ENCODE data around the gene SUGP1. TPM values are rescaled to one million over a fixed set of nuclear protein-coding genes. Genes with fewer than 3 reads are reported as not detected.

The SUGP1 gene
- total RNA-seq, 1 donor from 2014 or later, result 73.2 TPM

GRCh38 chr19:19234220-19234816, 86.0 kb downstream of the SUGP1 start:
- no peak overlapping the region for H3K4me3 Mint-ChIP-seq (ENCODE audit: unreplicated experiment)
- H3K27me3 Mint-ChIP-seq (ENCODE audit: unreplicated experiment), result peaks cover 10% of the 10 kb centered on the region
- H3K36me3 Mint-ChIP-seq (ENCODE audit: low read depth, unreplicated experiment), result peaks cover 3% of the 10 kb centered on the region
- no peak for DNase-seq (ENCODE audit: low spot score)
- H3K9me3 Mint-ChIP-seq (ENCODE audit: unreplicated experiment), result peaks cover 6% of the 10 kb centered on the region
- no peaks in the 10 kb centered on the region for H3K4me1 Mint-ChIP-seq (ENCODE audit: unreplicated experiment)
- TF ChIP-seq CTCF (IDR thresholded peaks at IDR 0.05; ENCODE audit: unreplicated experiment), result no peak
- H3K27ac Mint-ChIP-seq (ENCODE audit: unreplicated experiment), result no peak overlapping the region

- Mint-ChIP-seq H3K4me3 (ENCODE audit: unreplicated experiment) (no peak overlapping the region), H3K9me3 (ENCODE audit: unreplicated experiment) (peaks cover 6% of the 10 kb centered on the region), H3K4me1 (ENCODE audit: unreplicated experiment) (no peaks in the 10 kb centered on the region), H3K27me3 (ENCODE audit: unreplicated experiment) (peaks cover 4% of the 10 kb centered on the region), H3K36me3 (ENCODE audit: low read depth, unreplicated experiment) (peaks cover 3% of the 10 kb centered on the region), H3K27ac (ENCODE audit: unreplicated experiment) (no peak overlapping the region)
- no peak for TF ChIP-seq CTCF (IDR thresholded peaks at IDR 0.05; ENCODE audit: unreplicated experiment)
- DNase-seq (ENCODE audit: low spot score), result no peak
These were observed 88.0 kb downstream of the SUGP1 start for GRCh38 chr19:19232261-19232721.

- DNase-seq (ENCODE audit: low spot score), result no peak
- Mint-ChIP-seq H3K27me3 (ENCODE audit: unreplicated experiment) (peaks cover 4% of the 10 kb centered on the region), H3K27ac (ENCODE audit: unreplicated experiment) (no peak overlapping the region), H3K4me3 (ENCODE audit: unreplicated experiment) (no peak overlapping the region), H3K36me3 (ENCODE audit: low read depth, unreplicated experiment) (peaks cover 3% of the 10 kb centered on the region), H3K4me1 (ENCODE audit: unreplicated experiment) (no peaks in the 10 kb centered on the region), H3K9me3 (ENCODE audit: unreplicated experiment) (peaks cover 2% of the 10 kb centered on the region)
- no peak for TF ChIP-seq CTCF (IDR thresholded peaks at IDR 0.05; ENCODE audit: unreplicated experiment)
These were observed 89.3 kb downstream of the SUGP1 start for GRCh38 chr19:19230999-19231398.

GRCh38 chr19:19229701-19230100, 90.6 kb downstream of the SUGP1 start:
- no peak overlapping the region for H3K27ac Mint-ChIP-seq (ENCODE audit: unreplicated experiment)
- H3K4me3 Mint-ChIP-seq (ENCODE audit: unreplicated experiment), result no peak overlapping the region
- H3K36me3 Mint-ChIP-seq (ENCODE audit: low read depth, unreplicated experiment), result peaks cover 3% of the 10 kb centered on the region
- H3K27me3 Mint-ChIP-seq (ENCODE audit: unreplicated experiment), result peaks cover 6% of the 10 kb centered on the region
- DNase-seq (ENCODE audit: low spot score), result no peak
- no peak for TF ChIP-seq CTCF (IDR thresholded peaks at IDR 0.05; ENCODE audit: unreplicated experiment)
- no peaks in the 10 kb centered on the region for H3K9me3 Mint-ChIP-seq (ENCODE audit: unreplicated experiment)
- H3K4me1 Mint-ChIP-seq (ENCODE audit: unreplicated experiment), result no peaks in the 10 kb centered on the region

- DNase-seq (ENCODE audit: low spot score), result no peak
- Mint-ChIP-seq H3K4me1 (ENCODE audit: unreplicated experiment) (no peaks in the 10 kb centered on the region), H3K27ac (ENCODE audit: unreplicated experiment) (no peak overlapping the region), H3K36me3 (ENCODE audit: low read depth, unreplicated experiment) (peaks cover 3% of the 10 kb centered on the region), H3K4me3 (ENCODE audit: unreplicated experiment) (no peak overlapping the region), H3K9me3 (ENCODE audit: unreplicated experiment) (no peaks in the 10 kb centered on the region), H3K27me3 (ENCODE audit: unreplicated experiment) (peaks cover 6% of the 10 kb centered on the region)
- no peak for TF ChIP-seq CTCF (IDR thresholded peaks at IDR 0.05; ENCODE audit: unreplicated experiment)
These were observed 93.1 kb downstream of the SUGP1 start for GRCh38 chr19:19227217-19227616.

Measured in endothelial cell (in vitro differentiated cells).